ENCODE results near the gene MRPL58.
"Not testable (repeated sequence)": the region's sequence is repeated elsewhere in the genome, so short reads cannot be mapped to it uniquely, and the experiment has no call there.

- TF ChIP-seq, protein P1, sequence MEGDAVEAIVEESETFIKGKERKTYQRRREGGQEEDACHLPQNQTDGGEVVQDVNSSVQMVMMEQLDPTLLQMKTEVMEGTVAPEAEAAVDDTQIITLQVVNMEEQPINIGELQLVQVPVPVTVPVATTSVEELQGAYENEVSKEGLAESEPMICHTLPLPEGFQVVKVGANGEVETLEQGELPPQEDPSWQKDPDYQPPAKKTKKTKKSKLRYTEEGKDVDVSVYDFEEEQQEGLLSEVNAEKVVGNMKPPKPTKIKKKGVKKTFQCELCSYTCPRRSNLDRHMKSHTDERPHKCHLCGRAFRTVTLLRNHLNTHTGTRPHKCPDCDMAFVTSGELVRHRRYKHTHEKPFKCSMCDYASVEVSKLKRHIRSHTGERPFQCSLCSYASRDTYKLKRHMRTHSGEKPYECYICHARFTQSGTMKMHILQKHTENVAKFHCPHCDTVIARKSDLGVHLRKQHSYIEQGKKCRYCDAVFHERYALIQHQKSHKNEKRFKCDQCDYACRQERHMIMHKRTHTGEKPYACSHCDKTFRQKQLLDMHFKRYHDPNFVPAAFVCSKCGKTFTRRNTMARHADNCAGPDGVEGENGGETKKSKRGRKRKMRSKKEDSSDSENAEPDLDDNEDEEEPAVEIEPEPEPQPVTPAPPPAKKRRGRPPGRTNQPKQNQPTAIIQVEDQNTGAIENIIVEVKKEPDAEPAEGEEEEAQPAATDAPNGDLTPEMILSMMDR (IDR thresholded peaks at IDR 0.05) = not testable (repeated sequence)
- TF ChIP-seq POLR2A (IDR thresholded peaks at IDR 0.05) = not testable (repeated sequence)
Observed at GRCh38 chr17:74969501-74969900, 43.0 kb upstream of the MRPL58 start.
